SK-N-MC (cell line): ENCODE results near the gene TMEM174.

Experiments
- EZH2 ChIP-seq: fragments of 200-600 bp; sonication (generic); IDR thresholded peaks from one replicate; pipeline ENCODE4 v1.6.1; 2017; ENCODE audit warnings: antibody characterized with exemption
- FOXP2 ChIP-seq: optimal IDR thresholded peaks from 2 replicates; pipeline ENCODE3; 2011; ENCODE audit warnings: mild to moderate bottlenecking, moderate library complexity; ENCODE audit not compliant: insufficient read depth; ENCODE audit errors: extremely low read length, control extremely low read depth
- POLR2AphosphoS5 ChIP-seq: IDR thresholded peaks from 2 replicates; pipeline ENCODE4 v1.6.1; 2012; ENCODE audit warnings: mild to moderate bottlenecking, low read depth, low read length, borderline replicate concordance

- no peak for TF ChIP-seq POLR2AphosphoS5
- no peak for TF ChIP-seq EZH2
- TF ChIP-seq FOXP2: no peak
Measured at GRCh38 chr5:73157414-73158303, 15.3 kb upstream of the TMEM174 start.
